Calu3 (cell line): ENCODE data around the gene TAS1R1. TPM values are rescaled to one million over a fixed set of nuclear protein-coding genes. Genes with fewer than 3 reads are reported as not detected.

ENCODE experiments used
- BruUV-seq: library from RNA; stranded (reverse); fragments of 400-500 nt; replicated peaks from 2 replicates; lab custom pipeline; 2021; lab: Mats Ljungman, UMichigan
- CTCF ChIA-PET: fragments of 300-600 bp; sonication (Branson Sonifier 250); formaldehyde crosslinking; loops from one replicate; lab custom pipeline; 2022; ENCODE audit warnings: antibody characterized with exemption; lab: Charles Lee
- DNase-seq: peaks from one replicate; pipeline ENCODE4 v3.0.0; 2022
- H3K27ac Mint-ChIP-seq: one replicate; pipeline ENCODE4 v1.8.0; 2022; ENCODE audit warnings: mixed read lengths; ENCODE audit not compliant: unreplicated experiment
- H3K27me3 Mint-ChIP-seq: one replicate; pipeline ENCODE4 v1.8.0; 2022; ENCODE audit warnings: mixed read lengths; ENCODE audit not compliant: unreplicated experiment
- H3K36me3 Mint-ChIP-seq: one replicate; pipeline ENCODE4 v1.8.0; 2022; ENCODE audit warnings: mild to moderate bottlenecking, moderate library complexity, mixed read lengths; ENCODE audit not compliant: insufficient read depth, unreplicated experiment
- H3K4me1 Mint-ChIP-seq: one replicate; pipeline ENCODE4 v1.8.0; 2022; ENCODE audit warnings: mild to moderate bottlenecking, low read depth, mixed read lengths; ENCODE audit not compliant: unreplicated experiment
- H3K4me3 Mint-ChIP-seq: one replicate; pipeline ENCODE4 v1.8.0; 2022; ENCODE audit warnings: mild to moderate bottlenecking, low read depth, moderate library complexity, mixed read lengths; ENCODE audit not compliant: unreplicated experiment
- H3K9me3 Mint-ChIP-seq: one replicate; pipeline ENCODE4 v1.8.0; 2022; ENCODE audit warnings: low read depth, mixed read lengths; ENCODE audit not compliant: unreplicated experiment
- CTCF ChIP-seq: fragments of 200-600 bp; IDR thresholded peaks from one replicate; pipeline ENCODE4 v1.8.0; 2022; ENCODE audit warnings: antibody characterized with exemption; ENCODE audit not compliant: unreplicated experiment
- intact Hi-C: fragments of 100-400 bp; cut with micrococcal nuclease; formaldehyde crosslinking; loops from one replicate; pipeline ENCODE4 v1.10.0; 2022; ENCODE audit not compliant: unreplicated experiment
- total RNA-seq: library from RNA; stranded (reverse); gene quantifications from 2 replicates; pipeline ENCODE4 v1.2.3, GENCODE V29; 2022

Gene TAS1R1
- total RNA-seq, 1 experiment from 2014 or later = not detected

GRCh38 chr1:6592441-6592840, 37.3 kb downstream of the TAS1R1 start:
- Mint-ChIP-seq H3K4me1 (no peaks in the 10 kb centered on the region), H3K9me3 (no peaks in the 10 kb centered on the region), H3K27ac (no peak overlapping the region), H3K36me3 (peaks cover 17% of the 10 kb centered on the region), H3K27me3 (no peaks in the 10 kb centered on the region), H3K4me3 (no peak overlapping the region)
- no peak for TF ChIP-seq CTCF
- intact Hi-C loops = no loop called here
- CTCF ChIA-PET = no interaction called here
- no peak for DNase-seq
- no TSS peak for BruUV-seq

- H3K27me3 Mint-ChIP-seq = no peaks in the 10 kb centered on the region
- no peak for TF ChIP-seq CTCF
- DNase-seq = no peak
- H3K27ac Mint-ChIP-seq = no peak overlapping the region
- H3K4me3 Mint-ChIP-seq = no peak overlapping the region
- CTCF ChIA-PET = no interaction called here
- H3K9me3 Mint-ChIP-seq = no peaks in the 10 kb centered on the region
- no TSS peak for BruUV-seq
- peaks cover 22% of the 10 kb centered on the region for H3K36me3 Mint-ChIP-seq
- H3K4me1 Mint-ChIP-seq = no peaks in the 10 kb centered on the region
- intact Hi-C loops = no loop called here
Measured at GRCh38 chr1:6592865-6593593, 37.9 kb downstream of the TAS1R1 start.

- DNase-seq = no peak
- no peaks in the 10 kb centered on the region for H3K9me3 Mint-ChIP-seq
- intact Hi-C loops = no loop called here
- no peaks in the 10 kb centered on the region for H3K27me3 Mint-ChIP-seq
- peaks cover 29% of the 10 kb centered on the region for H3K36me3 Mint-ChIP-seq
- BruUV-seq = no TSS peak
- CTCF ChIA-PET = no interaction called here
- H3K27ac Mint-ChIP-seq = no peak overlapping the region
- H3K4me3 Mint-ChIP-seq = no peak overlapping the region
- TF ChIP-seq CTCF = no peak
- H3K4me1 Mint-ChIP-seq = no peaks in the 10 kb centered on the region
Measured at GRCh38 chr1:6593810-6594209, 38.7 kb downstream of the TAS1R1 start.

GRCh38 chr1:6594977-6595740, 40.1 kb downstream of the TAS1R1 start:
- DNase-seq = no peak
- TF ChIP-seq CTCF = no peak
- Mint-ChIP-seq H3K4me3 (no peak overlapping the region), H3K9me3 (no peaks in the 10 kb centered on the region), H3K4me1 (no peaks in the 10 kb centered on the region), H3K36me3 (peaks cover 41% of the 10 kb centered on the region), H3K27ac (no peak overlapping the region), H3K27me3 (no peaks in the 10 kb centered on the region)
- intact Hi-C loops = no loop called here
- BruUV-seq = no TSS peak
- CTCF ChIA-PET = no interaction called here
